Hepatocyte (in vitro differentiated cells): Measurements from ENCODE around the gene PEX26.

ENCODE experiments used
- CTCF ChIP-seq: fragments of 200-600 bp; sonication (generic); IDR thresholded peaks from 2 replicates; pipeline ENCODE4 v1.5.1; 2016; ENCODE audit warnings: antibody characterized with exemption, mild to moderate bottlenecking; ENCODE audit not compliant: poor library complexity
- EZH2 ChIP-seq: fragments of 200-600 bp; sonication (generic); IDR thresholded peaks from 2 replicates; pipeline ENCODE4 v1.6.1; 2016; ENCODE audit warnings: antibody characterized with exemption, mild to moderate bottlenecking, borderline replicate concordance

GRCh38 chr22:18070041-18070440 lies 7.7 kb upstream of the PEX26 start:
- no peak for TF ChIP-seq CTCF
- no peak for TF ChIP-seq EZH2
